GM12872 (cell line): ENCODE results near the gene STK10.

Source experiments
- TF ChIP-seq, protein P1 (sequence below): IDR thresholded peaks from 3 replicates; pipeline ENCODE4 v1.5.1; 2011; ENCODE audit warnings: low read depth, mild to moderate bottlenecking, low read length, moderate library complexity; ENCODE audit not compliant: insufficient read depth

STK10 gene

DNA sequence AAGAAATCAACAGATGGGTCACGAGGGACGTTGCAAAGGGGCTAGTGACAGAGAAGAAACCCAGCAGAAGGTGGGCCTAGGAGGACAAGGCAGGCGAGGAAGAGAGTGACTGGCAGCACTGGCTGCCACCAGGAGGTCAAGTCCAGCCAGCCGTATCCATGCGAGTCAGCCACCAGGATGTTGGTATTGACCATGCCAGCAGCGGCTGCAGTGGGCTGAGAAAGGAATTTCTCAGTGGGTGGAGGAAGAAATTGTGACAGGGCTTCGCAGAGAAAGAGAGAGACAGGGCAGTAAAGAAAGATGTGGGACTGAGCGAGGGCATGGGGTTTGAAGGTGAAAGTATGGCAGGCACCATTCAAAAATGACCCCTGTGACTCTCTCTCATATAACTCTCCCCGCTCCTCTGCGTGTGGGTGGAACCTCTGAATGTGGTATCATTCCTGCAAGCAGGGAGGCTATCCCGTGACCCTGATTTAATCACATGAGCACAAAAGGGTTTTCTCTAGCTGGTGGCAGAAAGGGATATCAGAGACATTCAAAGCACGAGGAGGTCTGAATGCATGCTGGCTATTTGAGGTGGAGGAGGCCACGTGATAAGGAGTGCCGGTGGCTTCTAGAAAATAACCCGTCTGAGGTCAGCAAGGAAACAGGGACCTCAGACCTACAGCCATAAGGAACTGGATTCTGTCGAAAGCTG is 136.2 kb downstream of the STK10 start:
- TF ChIP-seq, protein P1, sequence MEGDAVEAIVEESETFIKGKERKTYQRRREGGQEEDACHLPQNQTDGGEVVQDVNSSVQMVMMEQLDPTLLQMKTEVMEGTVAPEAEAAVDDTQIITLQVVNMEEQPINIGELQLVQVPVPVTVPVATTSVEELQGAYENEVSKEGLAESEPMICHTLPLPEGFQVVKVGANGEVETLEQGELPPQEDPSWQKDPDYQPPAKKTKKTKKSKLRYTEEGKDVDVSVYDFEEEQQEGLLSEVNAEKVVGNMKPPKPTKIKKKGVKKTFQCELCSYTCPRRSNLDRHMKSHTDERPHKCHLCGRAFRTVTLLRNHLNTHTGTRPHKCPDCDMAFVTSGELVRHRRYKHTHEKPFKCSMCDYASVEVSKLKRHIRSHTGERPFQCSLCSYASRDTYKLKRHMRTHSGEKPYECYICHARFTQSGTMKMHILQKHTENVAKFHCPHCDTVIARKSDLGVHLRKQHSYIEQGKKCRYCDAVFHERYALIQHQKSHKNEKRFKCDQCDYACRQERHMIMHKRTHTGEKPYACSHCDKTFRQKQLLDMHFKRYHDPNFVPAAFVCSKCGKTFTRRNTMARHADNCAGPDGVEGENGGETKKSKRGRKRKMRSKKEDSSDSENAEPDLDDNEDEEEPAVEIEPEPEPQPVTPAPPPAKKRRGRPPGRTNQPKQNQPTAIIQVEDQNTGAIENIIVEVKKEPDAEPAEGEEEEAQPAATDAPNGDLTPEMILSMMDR: no peak

DNA sequence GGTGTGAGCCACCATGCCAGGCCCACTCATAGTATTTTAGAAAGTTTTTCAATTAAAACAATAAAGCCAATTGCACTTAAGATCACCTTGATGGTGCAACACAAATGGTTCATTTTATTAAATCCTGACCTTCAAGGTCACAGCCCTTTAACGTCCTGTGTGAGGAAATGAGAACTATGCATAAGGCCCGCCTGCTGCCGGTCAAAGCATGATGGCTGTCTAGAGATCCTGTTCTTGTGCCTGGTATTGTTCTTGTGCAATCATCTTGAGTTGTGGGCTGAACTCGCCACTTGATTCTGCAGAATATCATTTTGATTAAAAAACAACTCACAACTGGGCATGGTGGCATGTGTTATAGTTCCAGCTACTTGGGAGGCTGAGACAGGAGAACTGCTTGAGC is 137.9 kb downstream of the STK10 start:
- TF ChIP-seq, protein P1: no peak

DNA sequence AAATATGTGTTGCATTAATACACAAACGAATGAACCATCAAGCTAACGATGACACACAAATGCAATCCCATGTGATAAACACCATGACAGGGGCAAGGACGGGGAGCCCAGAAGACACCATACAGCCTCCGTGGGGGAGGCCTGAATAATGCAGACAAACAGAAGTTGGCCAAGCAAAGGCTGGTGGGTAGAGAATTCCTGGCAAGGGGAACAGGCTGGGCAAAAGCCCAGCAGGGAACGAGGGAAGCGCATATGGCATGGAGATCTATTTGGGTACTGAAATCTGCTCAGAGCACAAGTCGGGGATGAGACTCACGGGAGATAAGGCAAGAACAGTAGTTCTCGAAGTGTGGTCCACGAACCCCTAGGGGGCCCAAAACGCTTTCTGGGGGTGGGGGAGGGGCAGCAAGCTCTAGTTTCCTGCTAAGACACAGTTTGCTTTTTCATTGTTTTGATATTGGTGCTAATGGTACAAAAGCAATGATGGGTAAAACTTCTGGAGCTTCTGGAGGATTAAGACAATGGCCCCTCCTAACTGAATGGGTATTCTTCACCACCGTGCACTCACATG is 138.7 kb downstream of the STK10 start:
- TF ChIP-seq, protein P1: no peak

DNA sequence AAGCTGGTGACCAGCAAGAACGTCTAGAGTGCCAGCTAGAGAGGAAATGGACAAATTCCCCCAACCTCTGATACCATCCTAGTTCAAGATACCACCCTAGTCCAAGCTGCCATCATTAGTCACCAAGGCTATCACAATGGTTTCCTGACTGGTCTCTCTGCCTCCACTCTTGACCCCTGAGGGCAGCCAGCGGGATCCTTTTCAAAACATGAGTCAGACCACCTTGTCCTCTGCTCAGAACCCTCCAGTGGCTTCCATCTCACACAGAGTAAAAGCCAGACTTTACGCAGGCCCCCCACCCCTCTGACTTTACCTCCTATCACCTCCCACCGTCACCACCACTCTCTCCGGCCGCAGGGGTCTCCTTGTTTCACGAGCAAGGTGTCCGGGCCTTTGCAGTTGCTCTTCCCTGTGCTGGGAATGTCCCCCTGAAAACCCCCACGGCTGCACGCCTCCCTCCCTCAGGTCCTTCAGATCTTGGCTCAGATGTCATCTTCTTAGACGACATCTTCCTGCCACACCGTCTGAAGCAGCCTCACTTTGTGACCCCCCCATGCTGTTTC is 139.4 kb downstream of the STK10 start:
- TF ChIP-seq, protein P1: no peak

DNA sequence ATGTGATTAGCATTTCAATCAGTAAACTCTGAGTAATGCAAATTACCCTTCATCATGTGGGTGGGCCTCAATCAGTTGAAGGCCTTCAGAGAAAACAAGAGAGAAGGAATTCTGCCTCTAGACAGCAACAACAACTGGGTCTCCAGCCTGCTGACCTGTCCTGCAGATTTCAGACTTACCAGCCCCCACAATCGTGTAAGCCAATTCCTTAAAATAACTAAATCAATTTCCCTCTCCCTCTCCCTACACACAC is 139.9 kb downstream of the STK10 start:
- TF ChIP-seq, protein P1: no peak

DNA sequence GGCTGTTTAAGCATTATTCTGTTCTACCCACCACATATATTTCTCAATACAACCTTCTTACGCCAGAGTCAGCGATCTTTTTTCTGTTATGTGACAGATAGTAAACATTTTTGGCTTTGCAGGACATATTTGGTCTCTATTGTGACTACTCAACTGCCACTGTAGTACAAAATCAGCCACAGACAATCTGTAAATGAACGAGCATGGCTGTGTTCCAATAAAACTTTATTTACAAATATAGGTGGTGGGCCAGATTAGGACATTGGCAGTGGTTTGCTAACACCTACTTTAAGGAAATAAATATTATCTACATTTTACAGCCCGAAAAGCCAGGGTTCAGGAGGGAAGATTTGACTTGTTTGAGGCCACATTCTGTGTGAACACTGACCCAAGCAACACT is 141.4 kb downstream of the STK10 start:
- TF ChIP-seq, protein P1: no peak

DNA sequence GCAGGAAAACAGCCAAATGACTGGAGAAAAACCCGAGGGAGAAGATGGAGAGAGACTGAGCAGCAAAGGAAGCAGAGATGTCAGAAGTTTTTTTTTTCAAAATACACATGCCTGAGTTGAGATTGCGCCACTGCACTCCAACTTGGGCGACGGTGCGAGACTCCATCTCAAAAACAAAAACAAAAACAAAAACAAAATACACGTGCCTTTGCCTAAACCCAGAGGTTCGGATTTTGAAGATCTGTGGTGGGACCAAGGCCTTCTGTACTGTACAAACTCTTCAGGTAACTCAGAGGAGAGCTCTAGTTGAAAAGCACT is 142.8 kb downstream of the STK10 start:
- TF ChIP-seq, protein P1: no peak
